Gastroesophageal sphincter (tissue), 4 donors: ENCODE measurements around the gene PRAC1. TPM values are rescaled to one million over a fixed set of nuclear protein-coding genes. Genes with fewer than 3 reads are reported as not detected.

Experiments used
- ATAC-seq: fragments of 150-250 bp; one replicate; pipeline ENCODE4 v1.9.1; 2016; ENCODE audit warnings: mild to moderate bottlenecking, moderate library complexity
- H3K27ac ChIP-seq, 4 donors: fragments of 200-600 bp; sonication (generic) in 3 of 4; 1 replicate in 3 of 4; 2 replicates in 1 of 4; pipeline ENCODE4 v1.5.1; 2016 to 2019
- H3K27me3 ChIP-seq: fragments of 200-600 bp; sonication (generic); one replicate; pipeline ENCODE4 v1.5.1; 2019
- H3K36me3 ChIP-seq, 2 donors: fragments of 200-600 bp; sonication (generic); one replicate each; pipeline ENCODE4 v1.5.1; 2019; ENCODE audit warnings: control low read depth in 1 of 2
- H3K4me1 ChIP-seq, 3 donors: fragments of 200-600 bp; sonication (generic); 1 replicate in 2 of 3; 2 replicates in 1 of 3; pipeline ENCODE4 v1.5.1; 2016 to 2019; ENCODE audit warnings: control low read depth in 2 of 3
- H3K4me3 ChIP-seq, 2 donors: fragments of 200-600 bp; sonication (generic); one replicate each; pipeline ENCODE4 v1.5.1; 2019; ENCODE audit warnings: mild to moderate bottlenecking in 1 of 2, moderate library complexity in 1 of 2
- H3K9me3 ChIP-seq, 3 donors: fragments of 200-600 bp; sonication (generic); one replicate each; pipeline ENCODE4 v1.5.1; 2017 to 2019; ENCODE audit warnings: control low read depth in 2 of 3
- EP300 ChIP-seq: sonication (generic); formaldehyde crosslinking; IDR thresholded peaks from one replicate; pipeline ENCODE4 v1.6.1; 2017; ENCODE audit warnings: antibody characterized with exemption, mild to moderate bottlenecking
- POLR2A ChIP-seq, 2 donors: fragments of 450-650 bp; IDR thresholded peaks; one replicate each; pipeline ENCODE4 v1.6.1; 2017; ENCODE audit warnings: antibody characterized with exemption in 2 of 2, mild to moderate bottlenecking in 2 of 2, moderate library complexity in 1 of 2
- POLR2AphosphoS5 ChIP-seq: sonication (generic); formaldehyde crosslinking; IDR thresholded peaks from one replicate; pipeline ENCODE4 v1.6.1; 2017; ENCODE audit warnings: antibody characterized with exemption
- WGBS, 2 donors: methylation state at CpG; one replicate each; pipeline ENCODE4 v1.1.5; 2018; ENCODE audit warnings: low coverage in 1 of 2; 5-methylcytosine and 5-hydroxymethylcytosine counted together
- total RNA-seq, 4 donors: library from RNA; depleted of rRNA; stranded (reverse); fragments of >200 nt; gene quantifications; one replicate each; pipeline ENCODE4 v1.1.0, GENCODE V29; 2016
- TF ChIP-seq, protein P1 (sequence below), 4 experiments: fragments of 200-600 bp in 2 of 4; fragments of 450-650 bp in 2 of 4; sonication (generic) in 1 of 4; IDR thresholded peaks; one replicate each; pipeline ENCODE4 v1.5.1; 2017 to 2019; ENCODE audit warnings: antibody characterized with exemption in 4 of 4, mild to moderate bottlenecking in 2 of 4, moderate library complexity in 2 of 4

Gene PRAC1
- total RNA-seq, 4 donors from 2014 or later = not detected

GRCh38 chr17:48734333-48735061, 12.2 kb upstream of the PRAC1 start:
- Histone ChIP-seq H3K27ac (no peak overlapping the region), H3K36me3 (no peaks in the 10 kb centered on the region), H3K4me1 (peaks cover 0 to 22% (median 4%) of the 10 kb centered on the region in 3 donors), H3K9me3 (no peaks in the 10 kb centered on the region), H3K4me3 (no peak overlapping the region), H3K27me3 (peaks cover 100% of the 10 kb centered on the region)
- ATAC-seq = no peak
- no peak for TF ChIP-seq POLR2A (IDR thresholded peaks at IDR 0.05)
- TF ChIP-seq EP300 = no peak
- 0 to 3% methylated on average over 6 to 10 of the region's 14 CpGs for WGBS, 2 donors

DNA sequence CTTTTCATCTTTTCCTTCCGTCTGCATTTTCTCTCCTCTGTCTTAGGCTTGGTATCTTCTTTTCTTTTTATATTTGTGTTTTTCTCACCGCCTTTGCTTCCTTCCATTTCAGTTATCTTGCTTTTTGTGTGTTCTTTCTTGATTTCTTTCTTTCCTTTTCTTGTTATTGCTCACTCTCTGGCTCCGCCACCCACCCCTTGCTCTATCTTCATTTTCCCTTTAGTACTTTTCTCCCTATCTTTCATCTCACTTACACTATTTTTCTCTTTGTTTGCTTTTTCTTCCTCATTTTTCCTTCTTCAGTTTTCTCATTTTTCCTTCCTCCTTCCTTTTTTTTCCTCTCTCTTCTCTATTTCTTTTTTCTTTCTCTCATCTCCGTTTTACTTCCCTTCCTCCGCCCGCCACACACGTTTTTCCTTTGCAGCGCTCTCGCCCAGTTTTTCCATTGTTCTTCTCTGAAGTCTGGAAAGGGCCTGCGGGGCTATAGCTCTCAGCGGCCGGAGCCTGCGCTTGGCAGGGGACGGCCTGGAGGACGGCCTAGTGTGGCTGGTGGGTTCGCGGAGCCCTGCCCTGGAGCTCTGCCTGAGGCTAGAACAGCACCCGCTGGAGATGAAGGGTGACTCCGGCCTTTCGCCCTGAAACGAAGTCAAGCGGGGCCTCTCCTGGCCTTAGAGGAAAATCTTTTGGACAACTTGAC, 11.5 kb upstream of the PRAC1 start:
- H3K27me3 ChIP-seq = peaks cover 100% of the 10 kb centered on the region
- WGBS, 2 donors = 19 to 39% methylated on average over 2 to 9 of the region's 22 CpGs
- no peaks in the 10 kb centered on the region for H3K9me3 ChIP-seq
- peaks cover 0 to 22% (median 7%) of the 10 kb centered on the region in 3 donors for H3K4me1 ChIP-seq
- ATAC-seq = no peak
- H3K36me3 ChIP-seq = no peaks in the 10 kb centered on the region
- no peak overlapping the region for H3K4me3 ChIP-seq
- no peak overlapping the region for H3K27ac ChIP-seq
- TF ChIP-seq POLR2AphosphoS5 (no peak), EP300 (no peak)
- TF ChIP-seq, protein P1, sequence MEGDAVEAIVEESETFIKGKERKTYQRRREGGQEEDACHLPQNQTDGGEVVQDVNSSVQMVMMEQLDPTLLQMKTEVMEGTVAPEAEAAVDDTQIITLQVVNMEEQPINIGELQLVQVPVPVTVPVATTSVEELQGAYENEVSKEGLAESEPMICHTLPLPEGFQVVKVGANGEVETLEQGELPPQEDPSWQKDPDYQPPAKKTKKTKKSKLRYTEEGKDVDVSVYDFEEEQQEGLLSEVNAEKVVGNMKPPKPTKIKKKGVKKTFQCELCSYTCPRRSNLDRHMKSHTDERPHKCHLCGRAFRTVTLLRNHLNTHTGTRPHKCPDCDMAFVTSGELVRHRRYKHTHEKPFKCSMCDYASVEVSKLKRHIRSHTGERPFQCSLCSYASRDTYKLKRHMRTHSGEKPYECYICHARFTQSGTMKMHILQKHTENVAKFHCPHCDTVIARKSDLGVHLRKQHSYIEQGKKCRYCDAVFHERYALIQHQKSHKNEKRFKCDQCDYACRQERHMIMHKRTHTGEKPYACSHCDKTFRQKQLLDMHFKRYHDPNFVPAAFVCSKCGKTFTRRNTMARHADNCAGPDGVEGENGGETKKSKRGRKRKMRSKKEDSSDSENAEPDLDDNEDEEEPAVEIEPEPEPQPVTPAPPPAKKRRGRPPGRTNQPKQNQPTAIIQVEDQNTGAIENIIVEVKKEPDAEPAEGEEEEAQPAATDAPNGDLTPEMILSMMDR (IDR thresholded peaks at IDR 0.05) = no peak

DNA sequence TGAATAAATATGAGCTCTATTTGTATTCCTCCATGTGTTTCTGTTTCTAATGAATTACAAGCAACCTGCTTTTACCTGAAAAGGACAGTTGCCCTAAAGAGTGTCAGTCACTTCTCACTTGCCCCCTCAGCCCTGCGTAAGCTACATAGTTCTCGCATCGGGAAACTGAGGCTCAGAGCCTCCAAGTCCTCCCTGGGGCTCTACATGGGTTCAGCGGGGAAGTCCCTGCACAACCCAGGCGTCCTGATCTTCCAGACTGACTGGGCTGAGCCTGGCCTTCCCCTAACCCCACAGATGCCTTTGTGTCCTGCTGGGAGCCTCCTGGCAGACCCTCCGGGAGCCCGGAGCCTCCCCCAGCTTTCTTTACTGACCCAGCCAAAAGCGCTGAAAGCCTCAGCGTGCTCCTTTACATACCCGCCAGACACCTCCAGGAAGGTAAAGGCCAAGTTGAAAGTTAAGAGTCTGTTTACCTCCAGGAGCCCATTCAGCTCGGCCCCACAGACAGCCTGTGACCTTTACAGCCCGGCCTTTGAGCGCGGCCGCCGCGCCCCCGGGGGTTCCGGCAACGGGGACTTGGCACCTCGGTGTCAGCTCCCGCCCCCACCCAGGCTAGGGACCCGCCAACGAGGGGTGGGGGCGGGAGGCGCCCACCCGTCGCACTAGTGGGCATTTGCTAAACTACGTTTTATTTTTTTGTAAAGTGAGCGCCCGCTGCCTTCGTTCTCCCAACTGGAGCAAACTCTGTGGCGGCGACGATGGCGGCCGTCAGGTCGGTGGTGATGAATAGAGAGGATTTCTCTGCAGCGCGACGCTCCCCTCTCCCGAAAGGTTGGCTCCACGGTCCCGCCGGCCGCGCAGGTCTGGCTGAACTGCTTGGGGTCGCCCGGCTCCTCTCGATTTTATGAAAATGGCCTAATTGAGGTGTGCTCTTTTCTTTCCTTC, 10.6 kb upstream of the PRAC1 start:
- no peak overlapping the region for H3K4me3 ChIP-seq
- 2 to 4% methylated on average over 9 to 14 of the region's 50 CpGs for WGBS, 2 donors
- peaks cover 100% of the 10 kb centered on the region for H3K27me3 ChIP-seq
- TF ChIP-seq EP300 = no peak
- TF ChIP-seq, protein P1 (IDR thresholded peaks at IDR 0.05) = no peak
- no peak for TF ChIP-seq POLR2AphosphoS5
- TF ChIP-seq POLR2A (IDR thresholded peaks at IDR 0.05) = no peak
- H3K4me1 ChIP-seq = peaks cover 0 to 30% (median 12%) of the 10 kb centered on the region in 3 donors
- no peaks in the 10 kb centered on the region for H3K9me3 ChIP-seq
- H3K36me3 ChIP-seq = no peaks in the 10 kb centered on the region
- H3K27ac ChIP-seq = no peak overlapping the region
- ATAC-seq = no peak

- H3K27ac ChIP-seq = no peak overlapping the region
- H3K4me3 ChIP-seq = no peak overlapping the region
- peaks cover 0 to 31% (median 12%) of the 10 kb centered on the region in 3 donors for H3K4me1 ChIP-seq
- no peak for ATAC-seq
- no peaks in the 10 kb centered on the region for H3K36me3 ChIP-seq
- no peaks in the 10 kb centered on the region for H3K9me3 ChIP-seq
- no peak for TF ChIP-seq POLR2A (IDR thresholded peaks at IDR 0.05)
- TF ChIP-seq, protein P1 (IDR thresholded peaks at IDR 0.05) = no peak
- no peak for TF ChIP-seq EP300
- TF ChIP-seq POLR2AphosphoS5 = no peak
- H3K27me3 ChIP-seq = peaks cover 100% of the 10 kb centered on the region
Measured at GRCh38 chr17:48731355-48731754, 9.0 kb upstream of the PRAC1 start.

GRCh38 chr17:48730240-48730550, 7.9 kb upstream of the PRAC1 start:
- WGBS, 2 donors = 22 to 48% methylated on average over 3 of the region's 3 CpGs
- Histone ChIP-seq H3K9me3 (no peaks in the 10 kb centered on the region), H3K27ac (no peak overlapping the region), H3K27me3 (peaks cover 100% of the 10 kb centered on the region), H3K36me3 (no peaks in the 10 kb centered on the region), H3K4me3 (no peak overlapping the region), H3K4me1 (peaks cover 0 to 35% (median 15%) of the 10 kb centered on the region in 3 donors)
- TF ChIP-seq POLR2AphosphoS5 = no peak
- no peak for TF ChIP-seq EP300
- TF ChIP-seq, protein P1 (IDR thresholded peaks at IDR 0.05) = no peak
- TF ChIP-seq POLR2A (IDR thresholded peaks at IDR 0.05) = no peak
- no peak for ATAC-seq
